Right renal cortex interstitium (tissue), 3 donors: ENCODE measurements around the gene SNX14. TPM values are rescaled to one million over a fixed set of nuclear protein-coding genes. Genes with fewer than 3 reads are reported as not detected.

Experiments used
- DNase-seq, 3 donors: peaks; one replicate each; pipeline ENCODE4 v3.0.0-alpha.2; 2013; ENCODE audit warnings: low read depth in 3 of 3, low spot score in 2 of 3
- polyA plus RNA-seq, 3 donors: library from polyadenylated mRNA; unstranded; fragments of 120-200 nt; gene quantifications; one replicate each; pipeline ENCODE4 v1.2.1, GENCODE V29; 2013; ENCODE audit not compliant: insufficient read length in 3 of 3

SNX14 gene
- polyA plus RNA-seq, 3 donors = 135 to 137 (median 135) TPM

- DNase-seq = no peak
These were observed 124.2 kb downstream of the SNX14 start for GRCh38 chr6:85469276-85470022.

- no peak for DNase-seq
These were observed 125.3 kb downstream of the SNX14 start for GRCh38 chr6:85468326-85468725.

- no peak for DNase-seq
These were observed 127.9 kb downstream of the SNX14 start for GRCh38 chr6:85465762-85466161.

GRCh38 chr6:85464722-85465150 is 128.9 kb downstream of the SNX14 start:
- no peak for DNase-seq

GRCh38 chr6:85464260-85464644 is 129.4 kb downstream of the SNX14 start:
- no peak for DNase-seq

GRCh38 chr6:85463621-85464259 is 129.9 kb downstream of the SNX14 start:
- no peak for DNase-seq

GRCh38 chr6:85462673-85463072 is 131.0 kb downstream of the SNX14 start:
- DNase-seq = no peak

- DNase-seq = no peak
These were observed 131.9 kb downstream of the SNX14 start for GRCh38 chr6:85461798-85462170.

- DNase-seq = no peak
These were observed 132.5 kb downstream of the SNX14 start for GRCh38 chr6:85460921-85461797.

- DNase-seq = no peak
These were observed 133.3 kb downstream of the SNX14 start for GRCh38 chr6:85460154-85460920.

GRCh38 chr6:85459224-85459901 is 134.3 kb downstream of the SNX14 start:
- no peak for DNase-seq

- DNase-seq = no peak
These were observed 134.9 kb downstream of the SNX14 start for GRCh38 chr6:85458782-85459181.

- DNase-seq = no peak
These were observed 135.5 kb downstream of the SNX14 start for GRCh38 chr6:85458184-85458583.

- no peak for DNase-seq
These were observed 136.9 kb downstream of the SNX14 start for GRCh38 chr6:85456782-85457181.

Other genes starting within 250 kb of the SNX14 start
- gene NT5E, start 143.8 kb downstream of the SNX14 start, polyA plus RNA-seq = 1 to 10 TPM; 3.7 to 5.5 (median 4.8) TPM
- 100 to 1,000 TPM; 178 to 217 (median 198) TPM for gene SYNCRIP, start 49.0 kb upstream of the SNX14 start, polyA plus RNA-seq